Limb (tissue), 2 donors: ENCODE results near the gene ITGAD.
A peak's percentile ranks its signal among the peaks of the same experiment; 100 is the strongest.

Experiments
- DNase-seq, 2 donors: peaks; one replicate each; pipeline ENCODE4 v3.0.0-alpha.2; 2016; ENCODE audit errors: extremely low spot score in 2 of 2

The ITGAD gene

DNA sequence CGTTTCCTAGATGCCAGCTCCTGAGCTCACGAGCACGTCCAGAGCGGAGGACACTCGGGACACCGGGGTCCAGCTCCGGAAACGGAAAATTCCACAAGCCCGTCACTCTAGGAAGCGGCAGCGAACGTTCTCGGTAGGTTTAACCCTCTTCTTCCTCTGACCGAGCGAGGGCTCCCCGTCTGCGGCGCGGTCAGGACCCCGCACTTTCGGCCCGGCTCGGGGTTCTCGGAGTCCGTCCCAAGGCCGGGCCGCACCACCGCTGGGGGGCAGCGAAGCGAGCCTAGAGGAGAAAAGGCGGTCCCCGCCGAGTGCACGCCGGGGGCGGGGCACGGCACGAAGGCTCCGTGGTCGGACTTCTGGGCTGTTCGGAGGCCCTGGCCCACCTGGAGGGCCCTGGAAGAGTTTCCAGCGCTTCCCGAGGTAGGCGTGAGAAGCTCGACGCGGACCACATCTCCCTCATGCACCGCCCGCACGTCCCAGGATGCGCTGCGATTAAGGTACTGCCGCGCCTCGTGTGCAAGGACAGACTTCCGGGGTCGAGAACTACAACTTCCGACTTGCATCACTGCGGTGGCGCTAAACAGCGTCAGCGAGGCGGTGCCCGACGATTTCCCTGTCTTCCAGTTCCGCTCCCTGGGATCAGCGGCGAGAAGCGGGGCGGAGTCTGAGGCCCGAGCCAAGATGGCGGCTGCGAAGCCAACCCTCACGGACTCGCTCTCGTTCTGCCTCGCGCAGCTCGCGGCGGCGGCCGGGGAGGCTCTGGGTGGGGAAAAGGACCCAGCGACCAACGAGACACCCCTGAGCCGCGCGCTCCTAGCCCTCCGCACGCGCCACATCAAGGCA, 65.9 kb downstream of the ITGAD start, which contains the start of gene ARMC5:
ARMC5 (plus strand) TSS at position 658 of the 843 bp plus-strand sequence; CDS start at position 682, 24 bp downstream.
- DNase-seq = peak; percentile 96 to 98

- peak; percentile 99 to 100 for DNase-seq
Measured at GRCh38 chr16:31459687-31460581, 66.8 kb downstream of the ITGAD start.

GRCh38 chr16:31460582-31461002, 67.5 kb downstream of the ITGAD start:
- DNase-seq = peak in 1 of 2 donors; percentile 58

- no peak for DNase-seq
Measured at GRCh38 chr16:31461201-31461920, 68.2 kb downstream of the ITGAD start.

DNA sequence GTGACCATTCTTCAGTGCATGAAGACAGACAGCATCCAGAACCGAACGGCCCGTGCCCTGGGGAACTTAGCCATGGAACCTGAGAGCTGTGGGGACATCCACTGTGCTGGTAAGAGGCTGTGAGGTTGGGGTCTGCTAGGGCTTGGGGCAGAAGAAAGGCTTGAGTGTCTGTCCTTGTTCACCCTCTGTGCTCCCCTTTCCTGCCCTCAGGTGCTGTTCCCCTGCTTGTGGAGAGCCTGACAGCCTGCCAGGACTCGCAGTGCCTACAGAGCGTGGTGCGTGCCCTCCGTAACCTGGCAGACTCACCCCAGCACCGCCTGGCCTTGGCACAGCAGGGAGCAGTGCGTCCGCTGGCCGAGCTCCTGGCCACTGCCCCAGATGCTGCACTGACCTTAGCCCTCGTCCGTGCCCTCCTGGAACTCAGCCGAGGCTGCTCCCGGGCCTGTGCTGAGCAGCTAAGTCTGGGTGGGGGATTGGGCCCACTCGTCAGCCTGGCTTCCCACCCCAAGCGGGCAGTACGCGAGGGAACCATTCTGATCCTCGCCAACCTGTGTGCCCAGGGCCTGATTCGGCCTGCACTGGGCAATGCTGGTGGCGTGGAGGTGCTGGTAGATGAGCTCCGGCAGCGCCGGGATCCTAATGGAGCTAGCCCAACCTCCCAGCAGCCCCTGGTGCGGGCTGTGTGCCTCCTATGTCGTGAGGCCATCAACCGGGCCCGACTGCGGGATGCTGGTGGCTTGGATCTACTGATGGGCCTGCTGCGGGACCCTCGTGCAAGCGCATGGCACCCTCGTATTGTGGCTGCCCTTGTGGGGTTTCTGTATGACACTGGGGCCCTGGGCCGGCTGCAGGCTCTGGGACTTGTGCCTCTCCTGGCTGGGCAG, 69.0 kb downstream of the ITGAD start:
- no peak for DNase-seq

GRCh38 chr16:31464348-31464769, 71.2 kb downstream of the ITGAD start:
- no peak for DNase-seq

DNA sequence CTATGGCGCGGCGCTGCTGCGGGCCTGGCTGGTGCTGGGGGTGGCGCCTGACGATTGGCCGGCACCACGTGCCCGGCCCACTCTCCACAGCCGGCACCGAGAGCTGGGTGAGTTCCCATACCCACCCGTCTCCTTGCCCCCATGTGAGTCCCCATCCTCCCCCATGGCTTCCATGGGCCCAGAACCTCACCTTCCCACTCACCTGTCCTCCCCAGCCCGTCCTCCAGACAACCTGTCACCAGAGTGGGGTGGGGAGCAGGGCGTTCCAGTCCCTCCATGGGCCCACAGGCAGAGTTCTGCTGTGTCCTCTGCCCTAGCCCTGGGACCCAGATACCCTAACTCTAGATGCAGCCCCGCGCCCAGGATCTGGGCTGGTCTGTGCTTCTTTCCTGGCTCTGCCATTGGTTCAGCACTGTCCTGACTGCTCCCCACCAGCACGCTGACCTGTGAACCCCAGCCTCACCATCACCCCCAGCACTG, 71.7 kb downstream of the ITGAD start:
- DNase-seq = no peak

DNA sequence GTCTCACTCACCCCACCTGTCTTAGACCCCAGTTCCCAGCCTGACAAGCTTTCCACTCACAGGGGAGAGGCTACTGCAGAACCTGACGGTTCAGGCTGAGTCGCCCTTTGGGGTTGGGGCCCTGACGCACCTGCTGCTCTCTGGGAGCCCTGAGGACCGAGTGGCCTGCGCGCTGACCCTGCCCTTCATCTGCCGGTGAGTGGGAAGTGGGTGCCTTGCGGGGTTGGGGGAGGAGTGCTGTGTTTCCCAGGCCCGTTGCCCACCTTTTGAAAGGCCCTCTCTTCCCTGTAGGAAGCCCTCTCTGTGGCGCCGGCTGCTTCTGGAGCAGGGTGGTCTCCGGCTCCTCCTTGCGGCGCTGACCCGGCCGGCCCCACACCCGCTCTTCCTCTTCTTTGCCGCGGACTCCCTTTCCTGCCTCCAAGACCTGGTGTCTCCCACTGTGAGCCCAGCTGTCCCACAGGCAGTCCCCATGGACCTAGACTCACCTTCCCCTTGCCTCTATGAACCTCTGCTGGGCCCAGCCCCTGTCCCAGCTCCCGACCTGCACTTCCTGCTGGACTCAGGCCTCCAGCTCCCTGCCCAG, 72.7 kb downstream of the ITGAD start:
- no peak for DNase-seq

DNA sequence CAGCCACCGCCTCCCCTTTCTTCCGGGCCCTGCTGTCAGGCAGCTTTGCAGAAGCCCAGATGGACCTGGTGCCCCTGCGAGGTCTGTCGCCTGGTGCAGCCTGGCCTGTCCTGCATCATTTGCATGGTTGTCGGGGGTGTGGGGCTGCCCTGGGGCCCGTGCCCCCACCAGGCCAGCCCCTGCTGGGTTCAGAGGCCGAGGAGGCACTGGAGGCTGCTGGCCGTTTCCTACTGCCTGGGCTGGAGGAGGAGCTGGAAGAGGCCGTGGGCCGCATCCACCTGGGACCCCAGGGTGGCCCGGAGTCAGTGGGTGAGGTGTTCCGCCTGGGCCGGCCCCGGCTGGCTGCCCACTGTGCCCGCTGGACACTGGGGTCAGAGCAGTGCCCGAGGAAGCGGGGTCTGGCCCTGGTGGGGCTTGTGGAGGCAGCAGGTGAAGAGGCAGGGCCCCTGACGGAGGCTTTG, 73.3 kb downstream of the ITGAD start:
- no peak for DNase-seq

DNA sequence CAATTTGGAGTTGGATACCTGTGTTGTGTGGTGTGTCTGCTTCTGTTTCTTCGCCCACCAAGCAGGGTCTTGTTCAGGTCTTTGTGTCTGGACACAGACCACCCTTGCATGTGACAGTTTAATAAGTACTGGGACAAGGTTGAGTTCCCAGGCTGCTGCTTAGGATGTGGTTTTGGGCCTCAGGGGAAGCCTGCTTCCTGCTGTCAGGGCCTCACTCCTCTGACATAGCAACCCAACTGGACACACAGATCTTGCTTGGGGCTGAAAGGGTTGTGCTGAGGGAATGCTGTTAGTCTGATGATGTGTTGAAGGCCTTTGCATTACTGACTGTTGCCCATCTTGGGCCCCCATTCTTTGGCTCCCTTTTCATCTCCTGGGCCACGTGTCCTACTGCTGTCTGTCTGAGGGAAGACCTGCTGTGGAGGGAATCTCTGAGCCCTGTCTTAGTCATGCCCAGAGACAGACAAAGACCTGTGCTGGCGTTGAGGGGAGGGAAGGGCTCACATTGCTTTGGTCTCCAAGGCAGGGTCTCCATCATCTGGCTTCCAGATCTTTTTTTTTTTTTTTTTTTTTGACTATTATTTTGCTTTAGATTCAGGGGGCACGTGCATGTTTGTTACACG, 74.1 kb downstream of the ITGAD start:
- DNase-seq = no peak

DNA sequence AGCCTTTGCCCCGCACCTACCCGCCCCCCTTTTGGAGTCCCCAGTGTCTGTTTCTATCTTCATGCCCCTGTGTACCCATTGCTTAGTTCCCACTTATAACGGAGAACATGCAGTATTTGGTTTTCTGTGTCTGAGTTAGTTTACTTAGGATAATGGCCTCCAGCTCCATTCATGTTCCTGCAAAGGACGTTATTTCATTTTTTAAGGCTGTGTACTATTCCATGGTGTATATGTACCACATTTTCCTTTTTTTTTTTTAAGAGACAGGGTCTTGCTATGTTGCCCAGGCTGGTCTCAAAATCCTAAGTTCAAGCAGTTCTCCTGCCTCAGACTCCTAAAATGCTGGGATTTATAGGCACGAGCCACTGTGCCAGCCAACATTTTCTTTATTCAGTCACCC, 74.7 kb downstream of the ITGAD start:
- no peak for DNase-seq

- no peak for DNase-seq
Measured at GRCh38 chr16:31470615-31471014, 77.5 kb downstream of the ITGAD start.

DNA sequence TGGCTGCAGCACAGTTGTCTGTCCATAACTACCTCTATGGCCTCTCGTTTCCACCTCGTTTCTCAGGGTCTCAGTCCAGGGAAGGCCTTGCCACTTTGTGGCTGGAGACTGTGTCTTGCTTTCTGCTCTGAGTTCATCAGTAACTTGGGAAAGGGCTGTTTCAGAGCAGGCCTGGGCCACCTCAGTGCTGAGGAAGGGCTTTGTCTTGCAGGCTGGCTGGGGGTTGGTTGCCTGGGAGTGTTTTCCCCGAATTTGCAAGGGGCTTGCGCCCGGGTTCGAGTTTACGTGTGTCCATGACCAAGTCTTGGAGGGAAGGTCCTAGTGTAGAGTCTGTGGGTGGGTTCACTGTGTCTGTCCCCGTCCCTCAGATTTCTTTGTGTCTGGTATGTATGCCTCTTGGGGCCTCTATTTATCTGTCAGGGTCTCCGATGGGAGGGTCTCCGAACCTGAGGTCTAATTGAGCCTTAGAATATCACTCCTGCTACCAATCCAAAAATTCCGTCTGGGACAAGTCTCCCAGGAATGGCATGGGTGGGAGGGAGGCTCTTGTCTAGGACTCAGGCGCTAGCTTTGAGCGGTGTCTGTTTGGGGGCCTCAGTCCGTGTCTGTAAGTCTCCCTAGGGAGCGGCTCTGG, 78.2 kb downstream of the ITGAD start:
- no peak for DNase-seq

DNA sequence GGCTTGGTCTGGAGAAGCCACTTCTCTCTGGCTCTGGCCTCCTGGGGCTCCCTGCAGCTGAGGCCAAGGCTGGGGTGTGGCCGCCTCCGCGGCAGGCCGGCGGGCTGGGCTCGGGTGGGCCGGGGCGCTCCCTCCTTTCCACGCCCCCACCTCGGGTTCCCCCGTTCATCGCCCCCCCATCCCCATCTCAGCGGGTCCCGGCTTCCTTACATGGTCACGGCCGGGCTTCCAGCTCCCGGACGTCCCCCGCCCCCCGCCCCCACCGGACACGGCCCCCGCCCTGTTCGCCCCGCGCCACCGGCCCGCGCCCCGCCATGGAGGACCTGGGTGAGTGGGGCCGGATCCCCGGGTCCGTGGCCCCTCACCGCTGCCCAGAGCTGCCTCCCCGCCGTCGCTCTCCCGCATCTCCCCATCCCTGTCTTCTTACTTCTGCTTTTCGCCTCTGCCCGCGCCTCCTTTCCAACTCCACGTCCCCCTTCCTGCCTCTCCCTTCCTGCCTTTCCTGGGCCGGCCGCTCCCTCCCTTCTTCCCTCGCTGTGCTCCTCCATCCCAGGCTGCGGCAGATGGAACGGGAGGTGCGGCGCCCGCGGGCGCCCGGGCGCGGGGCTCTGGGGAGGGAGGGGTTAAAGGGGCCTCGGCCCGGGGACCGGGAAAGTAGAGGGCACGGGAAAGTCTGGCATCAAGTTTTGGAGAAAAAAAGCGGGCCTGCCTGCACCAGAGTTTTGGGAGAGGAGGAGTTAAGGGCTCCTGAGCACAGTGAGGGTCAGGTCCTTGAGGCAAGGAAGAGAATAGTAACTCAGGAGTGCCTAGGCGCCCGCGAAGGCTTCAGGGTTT, 79.0 kb downstream of the ITGAD start, which contains the start of gene TGFB1I1:
TGFB1I1 (plus strand) TSS at position 278 of the 834 bp plus-strand sequence; CDS start at position 315, 37 bp downstream.
- DNase-seq = peak; percentile 73 to 86

DNA sequence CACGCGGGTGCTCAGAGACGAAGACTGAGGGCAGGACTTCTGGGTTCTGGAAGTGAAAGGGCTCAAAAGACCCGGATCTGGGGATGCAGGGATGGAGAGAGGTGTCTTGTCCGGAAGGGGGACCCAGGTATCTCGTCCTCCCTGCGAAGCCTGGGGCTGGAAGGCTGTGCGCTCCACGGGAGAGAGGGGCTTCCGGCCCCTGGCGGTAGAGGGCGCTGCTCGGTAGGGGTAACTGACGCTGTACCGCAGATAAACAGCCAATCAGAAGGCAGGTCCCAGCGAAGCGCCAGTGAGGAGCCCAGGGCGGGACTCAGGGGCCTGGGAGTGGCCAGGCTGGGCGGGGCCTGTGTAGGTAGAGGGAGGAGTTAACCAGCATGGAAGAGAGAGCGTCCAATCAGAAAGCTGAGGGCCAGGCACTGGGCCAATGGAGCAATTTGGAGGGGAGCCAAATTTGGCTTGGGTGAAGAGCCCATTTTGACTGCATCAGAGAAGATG, 79.6 kb downstream of the ITGAD start:
- peak; percentile 73 to 86 for DNase-seq

- DNase-seq = no peak
Measured at GRCh38 chr16:31473264-31473984, 80.3 kb downstream of the ITGAD start.

- DNase-seq = no peak
Measured at GRCh38 chr16:31474173-31474714, 81.1 kb downstream of the ITGAD start.
